HepG2 (cell line): ENCODE results near the gene JUND. TPM values are rescaled to one million over a fixed set of nuclear protein-coding genes. Genes with fewer than 3 reads are reported as not detected.
A peak's percentile ranks its signal among the peaks of the same experiment; 100 is the strongest.

Experiments
- EED ChIP-seq: sonication (generic); formaldehyde crosslinking; IDR thresholded peaks from 2 replicates; pipeline ENCODE4 v1.5.0; 2020; ENCODE audit warnings: mild to moderate bottlenecking, missing genetic modification reagents
- FOXP1 ChIP-seq, 2 experiments: fragments of 450-650 bp in 1 of 2; IDR thresholded peaks; 2 replicates each; pipeline ENCODE4 v1.6.1; 2017 to 2018; ENCODE audit warnings: antibody characterized with exemption in 1 of 2
- GFI1 ChIP-seq: sonication (generic); formaldehyde crosslinking; IDR thresholded peaks from 2 replicates; pipeline ENCODE4 v1.5.0; 2020; ENCODE audit warnings: missing genetic modification reagents, mild to moderate bottlenecking, borderline replicate concordance
- GZF1 ChIP-seq: sonication (generic); formaldehyde crosslinking; IDR thresholded peaks from 2 replicates; pipeline ENCODE4 v1.5.1; 2020; ENCODE audit warnings: mild to moderate bottlenecking, missing genetic modification reagents
- HBP1 ChIP-seq: IDR thresholded peaks from 2 replicates; pipeline ENCODE4 v1.6.1; 2016; ENCODE audit warnings: low read depth, control low read depth
- HDAC2 ChIP-seq: sonication (generic); formaldehyde crosslinking; IDR thresholded peaks from 2 replicates; pipeline ENCODE4 v1.4.0; 2020; ENCODE audit warnings: missing genetic modification reagents
- SALL2 ChIP-seq: sonication (generic); formaldehyde crosslinking; IDR thresholded peaks from 2 replicates; pipeline ENCODE4 v1.8.1; 2023; ENCODE audit warnings: mild to moderate bottlenecking, missing genetic modification reagents, inconsistent platforms
- SOX6 ChIP-seq, 2 experiments: fragments of 450-650 bp in 1 of 2; sonication (generic) in 1 of 2; formaldehyde crosslinking in 1 of 2; IDR thresholded peaks; 2 replicates each; pipeline versions ENCODE4 v1.4.0 to v1.6.1; 2017 to 2020; ENCODE audit warnings: antibody characterized with exemption in 1 of 2, mild to moderate bottlenecking in 1 of 2, missing genetic modification reagents in 1 of 2
- TBP ChIP-seq: sonication (generic); formaldehyde crosslinking; IDR thresholded peaks from 2 replicates; pipeline ENCODE4 v1.5.0; 2020; ENCODE audit warnings: missing genetic modification reagents
- TFE3 ChIP-seq: IDR thresholded peaks from 2 replicates; pipeline ENCODE4 v1.6.1; 2016
- ZBTB25 ChIP-seq: IDR thresholded peaks from 2 replicates; pipeline ENCODE4 v1.6.1; 2018; ENCODE audit warnings: missing genetic modification reagents
- ZNF337 ChIP-seq: sonication (generic); formaldehyde crosslinking; IDR thresholded peaks from 2 replicates; pipeline ENCODE4 v1.5.1; 2020; ENCODE audit warnings: missing genetic modification reagents, low read depth, mild to moderate bottlenecking, borderline replicate concordance
- ZNF383 ChIP-seq: sonication (generic); formaldehyde crosslinking; IDR thresholded peaks from 2 replicates; pipeline ENCODE4 v1.4.0; 2020; ENCODE audit warnings: missing genetic modification reagents, mild to moderate bottlenecking, borderline replicate concordance
- ZNF431 ChIP-seq: sonication (generic); formaldehyde crosslinking; IDR thresholded peaks from 2 replicates; pipeline ENCODE4 v1.9.0; 2022; ENCODE audit warnings: missing genetic modification reagents, low read depth, mild to moderate bottlenecking, borderline replicate concordance
- ZNF550 ChIP-seq: sonication (generic); formaldehyde crosslinking; IDR thresholded peaks from 2 replicates; pipeline ENCODE4 v1.4.0; 2020; ENCODE audit warnings: mild to moderate bottlenecking, missing genetic modification reagents, borderline replicate concordance
- ZNF572 ChIP-seq: sonication (generic); formaldehyde crosslinking; IDR thresholded peaks from 2 replicates; pipeline ENCODE4 v1.5.1; 2020; ENCODE audit warnings: mild to moderate bottlenecking, missing genetic modification reagents
- ZNF576 ChIP-seq: sonication (generic); formaldehyde crosslinking; IDR thresholded peaks from 2 replicates; pipeline ENCODE4 v1.4.0; 2020; ENCODE audit warnings: mild to moderate bottlenecking, missing genetic modification reagents
- ZNF646 ChIP-seq: sonication (generic); formaldehyde crosslinking; IDR thresholded peaks from 2 replicates; pipeline ENCODE4 v1.9.0; 2021; ENCODE audit warnings: mild to moderate bottlenecking, missing genetic modification reagents
- polyA plus RNA-seq, 8 experiments: library from polyadenylated mRNA; depleted of rRNA in 3 of 8; stranded (reverse) in 7 of 8; unstranded in 1 of 8; fragments of >200 nt; fragmentation: Illumina TruSeq in 4 of 8; extraction: Trizol in 4 of 8; gene quantifications; 2 replicates each; pipeline versions ENCODE4 v1.2.1 to v1.2.3, GENCODE V29; 2011 to 2016; ENCODE audit warnings: low read depth in 4 of 8, missing spikeins in 1 of 8, mixed read lengths in 1 of 8; ENCODE audit not compliant: insufficient read depth in 1 of 8
- total RNA-seq, 5 experiments: library from RNA; depleted of rRNA; stranded (reverse); fragments of >200 nt; fragmentation: Illumina TruSeq; extraction: Trizol; gene quantifications; 2 replicates each; pipeline ENCODE4 v1.2.3, GENCODE V29; 2016; ENCODE audit warnings: low read depth in 1 of 5

JUND gene
- total and polyA plus RNA-seq, 2 of the 13 experiments (the other 11 are each of a cell fraction or from before 2014, with no cell fraction given) = 41.2 to 59.8 TPM

- no peak for TF ChIP-seq ZNF576
- TF ChIP-seq GFI1 = peak; percentile 73
- no peak for TF ChIP-seq FOXP1 (IDR thresholded peaks at IDR 0.05)
- TF ChIP-seq FOXP1 (CRISPR knock-in tag; IDR thresholded peaks at IDR 0.05) = no peak
- no peak for TF ChIP-seq EED
- TF ChIP-seq ZNF572 (CRISPR knock-in tag) = no peak
- no peak for TF ChIP-seq ZNF646
- TF ChIP-seq ZNF337 (CRISPR knock-in tag) = no peak
- 0 out of 2 replicates have a peak, but pooled peaks have one; percentile 31 for TF ChIP-seq ZBTB25 (CRISPR knock-in tag)
- no peak for TF ChIP-seq SOX6 (IDR thresholded peaks at IDR 0.05)
- peak; percentile 53; the same call in 1 of the 2 replicates for TF ChIP-seq SOX6 (CRISPR knock-in tag; IDR thresholded peaks at IDR 0.05)
- no peak for TF ChIP-seq ZNF550 (CRISPR knock-in tag)
- no peak for TF ChIP-seq GZF1 (CRISPR knock-in tag)
- TF ChIP-seq SALL2 = peak; percentile 87
- no peak for TF ChIP-seq TFE3 (CRISPR knock-in tag)
- no peak for TF ChIP-seq HDAC2 (CRISPR knock-in tag)
- no peak for TF ChIP-seq ZNF431 (CRISPR knock-in tag)
- TF ChIP-seq ZNF383 = no peak
- TF ChIP-seq HBP1 (CRISPR knock-in tag) = no peak; the same call in 1 of the 2 replicates
- no peak for TF ChIP-seq TBP (CRISPR knock-in tag)
These were observed 1.7 kb downstream of the JUND start (continued) for GRCh38 chr19:18279516-18280246.
